ENCODE results near the gene GLIPR2.

Gene GLIPR2

GRCh38 chr9:36152741-36153438 is 16.4 kb downstream of the GLIPR2 start:
- DNase-seq (ENCODE audit: low read depth, low spot score), result no peak
- no peak for TF ChIP-seq CTCF (IDR thresholded peaks at IDR 0.05; ENCODE audit: insufficient read depth, low read length, missing control alignments)
- CTCF ChIA-PET, result interaction anchor here (1.4 to 12.5 kb wide), 2 partner anchors 11 to 207 kb away, joined by 3 to 103 read pairs; no protein-coding TSS in a partner anchor

GRCh38 chr9:36153746-36154145 is 17.2 kb downstream of the GLIPR2 start:
- ChIA-PET POLR2A (no interaction called here), CTCF (interaction anchor here (1.2 to 12.5 kb wide), 2 partner anchors 10 to 36 kb away, joined by 3 to 103 read pairs; no protein-coding TSS in a partner anchor)
- no peak for TF ChIP-seq CTCF (IDR thresholded peaks at IDR 0.05; ENCODE audit: insufficient read depth, low read length, missing control alignments)
- H3K4me3 ChIP-seq (ENCODE audit: low read depth, low read length), result no peak overlapping the region
- no peak for DNase-seq (ENCODE audit: low read depth, low spot score)

More at GRCh38 chr9:36152741-36153438, 16.4 kb downstream of the GLIPR2 start:
- H3K4me3 ChIP-seq (ENCODE audit: low read depth, low read length), result no peak overlapping the region
- POLR2A ChIA-PET, result interaction anchor here (2.1 kb wide), 1 partner anchor 10 kb away, joined by 8 read pairs; no protein-coding TSS in a partner anchor

- ChIA-PET CTCF (interaction anchor here (1.2 to 12.5 kb wide), 3 partner anchors 10 to 37 kb away, joined by 3 to 103 read pairs (median 3); no protein-coding TSS in a partner anchor), POLR2A (interaction anchor here (0.6 to 1.2 kb wide), 3 partner anchors 9 to 269 kb away, joined by 3 read pairs; no protein-coding TSS in a partner anchor)
- TF ChIP-seq CTCF (IDR thresholded peaks at IDR 0.05; ENCODE audit: insufficient read depth, low read length, missing control alignments), result no peak
- no peak overlapping the region for H3K4me3 ChIP-seq (ENCODE audit: low read depth, low read length)
- DNase-seq (ENCODE audit: low read depth, low spot score), result no peak
Observed at GRCh38 chr9:36154331-36154952, 17.9 kb downstream of the GLIPR2 start.

GRCh38 chr9:36156116-36156515 is 19.6 kb downstream of the GLIPR2 start:
- DNase-seq (ENCODE audit: low read depth, low spot score), result no peak
- no peak overlapping the region for H3K4me3 ChIP-seq (ENCODE audit: low read depth, low read length)
- CTCF ChIA-PET, result interaction anchor here (12.5 kb wide), 1 partner anchor 8 kb away, joined by 103 read pairs; no protein-coding TSS in a partner anchor
- POLR2A ChIA-PET, result no interaction called here
- TF ChIP-seq CTCF (IDR thresholded peaks at IDR 0.05; ENCODE audit: insufficient read depth, low read length, missing control alignments), result no peak

- CTCF ChIA-PET, result interaction anchor here (12.5 kb wide), 1 partner anchor 6 kb away, joined by 103 read pairs; no protein-coding TSS in a partner anchor
Observed at GRCh38 chr9:36158122-36158521, 21.6 kb downstream of the GLIPR2 start.

More at GRCh38 chr9:36158122-36158521, 21.6 kb downstream of the GLIPR2 start:
- H3K4me3 ChIP-seq (ENCODE audit: low read depth, low read length), result no peak overlapping the region
- POLR2A ChIA-PET, result no interaction called here
- TF ChIP-seq CTCF (IDR thresholded peaks at IDR 0.05; ENCODE audit: insufficient read depth, low read length, missing control alignments), result no peak
- DNase-seq (ENCODE audit: low read depth, low spot score), result no peak

Data from AG04449 (cell line).